RWPE1 (cell line): Measurements from ENCODE around the gene C20orf96.

Source experiments
- CTCF ChIA-PET: fragments of 350-600 bp; sonication (Branson Sonifier 250); formaldehyde crosslinking; extraction: SDS; loops from one replicate; lab custom pipeline; 2021; lab: Yijun Ruan, JAX
- POLR2A ChIA-PET: fragments of 400-600 bp; formaldehyde crosslinking; extraction: SDS; loops from one replicate; lab custom pipeline; 2020; ENCODE audit warnings: antibody characterized with exemption; ENCODE audit not compliant: low non-redundant PET; lab: Yijun Ruan, JAX
- DNase-seq: peaks from one replicate; pipeline ENCODE4 v3.0.0; 2012; ENCODE audit warnings: low spot score
- H3K27ac ChIP-seq: fragments of 450-650 bp; 2 replicates; pipeline ENCODE4 v1.5.1; 2017
- TF ChIP-seq, protein P1 (sequence below): fragments of 450-650 bp; conservative IDR thresholded peaks from 2 replicates; pipeline ENCODE4 v1.5.1; 2017; ENCODE audit warnings: low read depth, mild to moderate bottlenecking

Gene C20orf96

DNA sequence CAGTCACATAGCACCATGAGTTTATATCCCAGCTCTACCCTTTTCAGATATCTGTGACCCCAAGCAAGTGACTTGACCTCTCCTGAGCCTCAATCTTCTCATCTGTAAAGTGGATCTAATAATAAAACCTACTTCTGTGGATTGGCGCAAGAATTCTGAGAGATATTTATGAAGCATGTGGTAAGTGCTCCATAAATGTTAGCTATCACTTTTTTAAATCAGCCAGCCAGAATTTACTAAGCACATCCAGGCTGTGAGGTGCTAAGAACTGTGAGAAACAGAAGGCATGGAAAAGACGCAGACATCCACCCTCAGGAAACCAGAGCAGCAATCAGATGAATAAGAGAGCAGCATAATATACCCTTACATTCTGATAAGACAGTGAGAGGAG is 862 bp downstream of the C20orf96 start:
- TF ChIP-seq, protein P1, sequence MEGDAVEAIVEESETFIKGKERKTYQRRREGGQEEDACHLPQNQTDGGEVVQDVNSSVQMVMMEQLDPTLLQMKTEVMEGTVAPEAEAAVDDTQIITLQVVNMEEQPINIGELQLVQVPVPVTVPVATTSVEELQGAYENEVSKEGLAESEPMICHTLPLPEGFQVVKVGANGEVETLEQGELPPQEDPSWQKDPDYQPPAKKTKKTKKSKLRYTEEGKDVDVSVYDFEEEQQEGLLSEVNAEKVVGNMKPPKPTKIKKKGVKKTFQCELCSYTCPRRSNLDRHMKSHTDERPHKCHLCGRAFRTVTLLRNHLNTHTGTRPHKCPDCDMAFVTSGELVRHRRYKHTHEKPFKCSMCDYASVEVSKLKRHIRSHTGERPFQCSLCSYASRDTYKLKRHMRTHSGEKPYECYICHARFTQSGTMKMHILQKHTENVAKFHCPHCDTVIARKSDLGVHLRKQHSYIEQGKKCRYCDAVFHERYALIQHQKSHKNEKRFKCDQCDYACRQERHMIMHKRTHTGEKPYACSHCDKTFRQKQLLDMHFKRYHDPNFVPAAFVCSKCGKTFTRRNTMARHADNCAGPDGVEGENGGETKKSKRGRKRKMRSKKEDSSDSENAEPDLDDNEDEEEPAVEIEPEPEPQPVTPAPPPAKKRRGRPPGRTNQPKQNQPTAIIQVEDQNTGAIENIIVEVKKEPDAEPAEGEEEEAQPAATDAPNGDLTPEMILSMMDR: no peak
- CTCF ChIA-PET: no interaction called here
- POLR2A ChIA-PET: no interaction called here
- no peak for DNase-seq
- peak overlapping the region; percentile 80 for H3K27ac ChIP-seq

DNA sequence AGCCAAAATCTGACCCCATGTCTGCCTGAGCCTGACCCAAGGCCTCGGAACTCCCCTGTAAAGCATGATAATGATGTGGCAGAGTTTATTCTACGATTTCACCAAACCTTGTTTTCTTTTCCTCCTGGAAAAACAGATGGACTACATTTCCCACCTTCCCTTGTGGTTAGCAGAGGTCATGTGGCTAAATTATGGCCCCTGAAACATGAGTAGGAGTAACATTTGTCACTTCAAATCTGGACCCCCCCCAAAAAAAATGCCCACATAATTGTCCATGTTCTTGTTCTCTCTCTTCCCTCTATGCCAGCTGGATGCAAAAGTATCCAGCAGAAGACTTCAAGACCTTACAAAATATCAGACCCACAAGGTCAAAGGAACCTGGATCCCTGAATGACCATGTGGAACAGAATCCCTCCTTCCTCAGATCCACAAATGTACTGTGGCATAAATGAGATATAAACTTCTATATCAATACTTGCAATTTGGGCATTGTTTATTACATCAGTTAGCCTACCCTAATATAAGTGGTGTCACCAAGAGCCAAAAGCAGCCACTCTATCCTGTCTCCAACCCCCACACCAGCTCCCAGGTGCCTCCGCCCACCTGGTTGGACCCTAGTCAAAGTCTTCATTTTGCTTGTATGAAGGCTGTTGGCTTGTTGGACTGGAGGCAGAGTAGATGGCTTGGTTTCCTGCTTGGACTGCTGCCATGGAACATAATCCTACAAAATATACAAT is 1.4 kb downstream of the C20orf96 start:
- CTCF ChIA-PET: interaction anchor here (0.9 kb wide), 1 partner anchor 451 kb away, joined by 3 read pairs; no protein-coding TSS in a partner anchor
- POLR2A ChIA-PET: no interaction called here
- H3K27ac ChIP-seq: no peak overlapping the region
- TF ChIP-seq, protein P1: no peak
- DNase-seq: no peak

DNA sequence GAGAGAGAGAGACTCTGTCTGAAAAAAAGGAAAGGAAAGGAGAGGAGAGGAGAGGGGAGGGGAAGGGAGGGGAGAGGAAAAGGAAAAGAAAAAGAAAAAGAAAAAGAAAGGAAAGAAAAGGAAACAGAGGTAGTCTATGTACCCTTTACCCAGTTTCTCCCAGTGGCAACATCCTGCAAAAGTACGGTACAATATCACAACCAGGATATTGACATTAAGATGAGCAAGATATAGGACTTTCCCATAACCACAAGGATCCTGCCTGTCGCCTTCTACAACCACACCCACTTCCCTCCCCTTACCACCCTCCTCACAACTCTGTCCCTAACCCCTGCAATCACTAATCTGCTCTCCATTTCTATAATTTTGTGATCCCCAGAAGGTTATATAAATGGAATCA is 4.0 kb downstream of the C20orf96 start:
- H3K27ac ChIP-seq: no peak overlapping the region
- ChIA-PET CTCF (no interaction called here), POLR2A (no interaction called here)
- no peak for DNase-seq
- TF ChIP-seq, protein P1: no peak

DNA sequence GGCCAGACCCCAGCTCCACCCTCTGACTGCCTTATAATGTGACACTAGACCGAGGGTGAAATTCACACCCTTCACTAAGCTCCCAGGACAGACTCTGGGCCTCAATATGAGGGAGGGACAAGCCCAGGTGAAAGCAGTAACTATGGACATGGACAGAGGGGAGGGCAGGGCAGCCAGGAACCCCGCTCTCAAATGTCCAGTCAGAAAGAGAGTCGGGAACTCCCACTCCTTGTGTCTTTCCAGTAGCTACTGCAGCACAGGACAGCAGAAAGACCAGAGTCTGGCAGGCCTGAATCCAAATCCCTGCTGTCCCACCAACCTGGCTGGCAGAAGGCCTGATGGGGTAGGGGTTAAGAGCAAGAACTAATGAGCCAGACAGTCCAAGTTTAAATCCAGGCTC is 6.4 kb downstream of the C20orf96 start:
- ChIA-PET CTCF (interaction anchor here (0.6 kb wide), 1 partner anchor 19 kb away, joined by 5 read pairs; no protein-coding TSS in a partner anchor), POLR2A (no interaction called here)
- no peak overlapping the region for H3K27ac ChIP-seq
- TF ChIP-seq, protein P1: no peak
- DNase-seq: no peak

DNA sequence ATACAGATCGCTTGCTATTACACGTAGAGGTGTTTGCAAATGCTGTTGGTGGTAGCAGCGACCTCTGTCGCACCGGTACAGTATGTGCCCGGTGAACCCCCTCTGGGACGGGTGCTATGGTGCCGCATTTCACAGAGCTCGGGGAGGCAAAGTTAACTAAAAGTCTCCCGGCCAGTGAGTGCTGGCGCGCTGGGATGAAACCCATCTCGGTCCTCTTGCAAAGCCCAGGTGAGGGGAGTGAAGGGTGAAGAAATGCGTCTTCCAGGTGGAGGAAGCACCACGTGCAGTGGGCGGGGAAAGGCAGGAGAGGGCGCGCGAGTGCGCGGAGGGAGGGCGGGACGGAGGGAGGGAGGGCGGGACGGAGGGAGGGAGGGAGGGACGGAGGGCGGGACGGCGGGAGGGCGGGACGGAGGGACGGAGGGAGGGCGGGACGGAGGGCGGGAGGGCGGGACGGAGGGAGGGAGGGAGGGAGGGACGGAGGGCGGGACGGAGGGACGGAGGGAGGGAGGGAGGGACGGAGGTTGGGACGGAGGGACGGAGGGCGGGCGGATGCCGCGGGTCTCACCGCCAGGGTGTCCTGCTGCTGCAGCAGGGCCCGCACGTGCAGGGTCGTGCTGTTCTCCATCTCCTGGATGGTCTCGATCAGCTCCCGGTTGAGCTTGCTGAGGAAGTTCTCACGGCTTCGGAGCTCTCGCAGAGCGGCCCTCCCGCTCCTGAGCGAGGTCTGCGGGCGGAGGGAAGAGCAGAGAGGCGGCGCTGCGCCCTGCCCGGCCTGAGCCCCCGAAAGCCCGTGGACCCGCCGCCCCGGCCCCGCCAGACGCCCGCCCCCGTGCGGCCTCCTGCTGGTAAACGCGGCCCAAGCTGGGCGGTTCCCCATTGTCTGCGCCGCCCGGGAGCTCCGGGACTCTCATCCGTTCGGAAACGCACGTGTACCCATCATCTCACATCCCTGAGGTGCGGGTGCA is 11.7 kb downstream of the C20orf96 start:
- TF ChIP-seq, protein P1: peak; percentile 65
- POLR2A ChIA-PET: no interaction called here
- H3K27ac ChIP-seq: peak overlapping the region; percentile 68
- DNase-seq: peak; percentile 78
- CTCF ChIA-PET: interaction anchor here (0.6 to 1.8 kb wide), 3 partner anchors 13 to 155 kb away, joined by 4 to 19 read pairs (median 4); no protein-coding TSS in a partner anchor

DNA sequence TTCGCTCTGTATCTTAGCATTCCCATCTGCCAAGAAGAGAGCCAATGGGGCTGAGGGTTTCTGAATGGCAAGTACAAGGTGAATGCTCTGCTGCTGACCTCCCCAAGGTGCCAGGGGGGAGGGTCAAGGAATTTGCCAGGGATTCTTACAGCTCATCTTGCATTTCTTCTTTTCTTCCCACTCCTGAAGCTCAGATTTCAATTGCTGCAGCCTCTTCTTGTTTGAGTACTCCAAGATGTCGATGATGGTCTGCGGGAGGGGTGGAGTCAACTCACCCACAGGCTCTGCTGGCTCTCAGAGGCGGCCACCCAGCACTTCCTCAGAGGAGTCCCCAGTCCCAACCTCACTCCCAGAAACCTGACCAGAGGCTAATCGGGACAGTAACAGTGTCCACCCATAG is 12.4 kb downstream of the C20orf96 start:
- ChIA-PET CTCF (interaction anchor here (1.0 to 1.8 kb wide), 2 partner anchors 12 to 52 kb away, joined by 4 to 19 read pairs; no protein-coding TSS in a partner anchor), POLR2A (no interaction called here)
- TF ChIP-seq, protein P1: no peak
- H3K27ac ChIP-seq: peak overlapping the region; percentile 65
- DNase-seq: no peak
